GM21423 (cell line): Measurements from ENCODE around the gene HPF1.
A peak's percentile ranks its signal among the peaks of the same experiment; 100 is the strongest.
"Not testable (repeated sequence)": the region's sequence is repeated elsewhere in the genome, so short reads cannot be mapped to it uniquely, and the experiment has no call there.

Experiments
- ATAC-seq: cut with Tn5 transposase; IDR thresholded peaks from one replicate; pipeline ENCODE4 v1.9.1; 2021; ENCODE audit warnings: mild to moderate bottlenecking, moderate library complexity; ENCODE audit not compliant: unreplicated experiment

HPF1 gene

DNA sequence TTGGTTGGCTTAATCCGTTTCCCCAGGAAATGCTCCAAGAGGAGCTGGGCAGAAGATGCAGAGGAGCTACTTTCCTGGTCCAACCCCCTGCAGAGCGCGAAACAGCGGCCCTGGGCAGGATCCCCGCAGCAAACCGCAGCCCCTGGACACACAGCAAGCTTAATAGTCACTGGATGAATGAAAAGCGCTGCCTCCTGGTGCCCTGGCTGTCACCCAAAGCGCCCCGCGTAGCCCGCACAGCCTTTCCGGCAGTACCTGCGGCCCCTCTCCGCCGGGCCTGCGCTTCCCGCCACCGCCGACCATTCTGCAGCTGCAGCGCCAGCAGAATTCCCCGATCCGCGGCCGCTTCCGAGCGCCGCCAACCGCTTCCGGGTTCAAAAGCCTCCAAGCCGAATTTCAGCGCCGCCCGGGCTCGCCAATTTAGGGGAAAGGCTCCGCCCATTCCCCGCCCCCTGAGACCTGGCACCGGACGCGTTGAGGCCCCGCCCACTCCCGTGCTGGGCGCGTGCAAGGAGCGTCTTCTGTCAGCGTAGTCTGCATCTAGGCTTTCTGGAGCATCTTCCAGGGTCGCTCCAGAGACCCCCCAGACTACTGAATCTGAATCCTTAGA lies at the start of gene HPF1:
Gene HPF1 (minus strand): TSS at position 370 of the 610 bp plus-strand sequence. CDS start 67 bp downstream, at position 303.
- peak; percentile 95 for ATAC-seq

DNA sequence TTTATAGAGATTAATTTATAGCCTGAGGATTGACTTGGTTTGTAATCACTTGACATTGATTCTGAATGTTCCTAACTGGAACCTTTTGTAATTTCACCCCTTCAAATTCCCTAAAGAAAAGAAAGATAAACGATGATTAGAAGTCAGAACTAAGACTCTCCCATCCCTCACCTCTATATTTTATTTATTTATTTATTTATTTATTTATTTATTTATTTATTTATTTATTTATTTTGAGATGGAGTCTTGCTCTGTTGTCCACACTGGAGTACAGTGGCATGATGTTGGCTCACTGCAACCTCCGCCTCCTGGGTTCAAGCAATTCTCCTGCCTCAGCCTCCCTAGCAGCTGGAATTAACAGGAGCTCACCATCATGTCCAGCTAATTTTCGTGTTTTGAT lies 49.0 kb upstream of the HPF1 start:
- ATAC-seq: not testable (repeated sequence)

DNA sequence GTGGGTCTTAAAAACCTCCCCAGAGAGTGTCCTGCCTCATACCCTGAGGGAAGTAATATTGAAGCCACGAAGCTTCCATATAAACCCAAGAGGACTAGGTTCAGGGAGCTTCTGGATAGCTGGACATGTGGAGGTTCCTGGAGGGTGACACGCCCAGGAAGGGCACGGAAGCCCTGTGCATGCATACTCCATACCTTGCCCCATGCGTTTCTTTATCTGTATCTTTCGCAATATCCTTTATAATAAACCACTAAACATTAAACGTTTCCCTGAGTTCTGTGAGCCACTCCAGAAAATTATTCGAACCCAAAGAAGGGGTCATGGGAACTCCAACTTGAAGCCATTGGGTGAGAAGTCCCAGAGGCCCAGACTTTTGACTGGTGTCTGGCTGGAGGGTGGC lies 45.7 kb upstream of the HPF1 start:
- ATAC-seq: no peak

DNA sequence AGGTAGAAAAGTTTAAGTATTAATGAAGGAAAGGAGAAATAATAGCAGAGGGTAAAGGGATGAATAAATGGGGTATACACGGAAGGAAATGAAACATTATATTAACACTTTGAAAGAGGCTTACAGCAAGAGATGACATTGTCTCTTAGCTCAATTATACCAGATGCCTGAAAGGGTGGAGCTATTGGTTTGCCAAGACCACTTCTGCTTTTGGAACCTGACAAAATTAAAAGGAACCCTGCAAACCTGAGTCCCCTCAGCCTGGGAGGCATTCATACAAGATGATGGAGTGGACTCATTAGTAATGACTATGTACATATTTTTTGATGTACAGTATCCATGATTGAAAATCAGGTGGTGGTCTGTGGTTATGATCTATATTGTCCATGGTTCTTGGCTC lies 45.1 kb upstream of the HPF1 start:
- no peak for ATAC-seq

DNA sequence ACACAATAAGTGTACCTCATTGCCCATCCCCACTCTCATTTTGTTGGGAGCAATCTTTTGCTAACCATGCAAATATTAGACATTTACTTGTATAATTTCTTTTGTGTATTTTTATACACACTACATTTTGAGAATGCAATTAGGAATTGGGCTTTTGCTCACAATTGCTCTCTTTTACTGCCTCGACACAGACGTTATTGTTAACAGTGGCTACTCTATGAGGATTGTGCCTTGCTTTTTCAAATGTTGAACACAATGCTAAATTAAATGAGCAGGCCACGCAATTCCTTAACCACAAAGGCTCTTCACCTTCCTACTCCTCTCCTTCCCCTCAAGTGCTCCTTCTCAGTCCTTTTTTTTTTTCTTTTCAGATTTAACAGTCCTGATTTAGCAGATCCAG lies 42.8 kb upstream of the HPF1 start:
- no peak for ATAC-seq

DNA sequence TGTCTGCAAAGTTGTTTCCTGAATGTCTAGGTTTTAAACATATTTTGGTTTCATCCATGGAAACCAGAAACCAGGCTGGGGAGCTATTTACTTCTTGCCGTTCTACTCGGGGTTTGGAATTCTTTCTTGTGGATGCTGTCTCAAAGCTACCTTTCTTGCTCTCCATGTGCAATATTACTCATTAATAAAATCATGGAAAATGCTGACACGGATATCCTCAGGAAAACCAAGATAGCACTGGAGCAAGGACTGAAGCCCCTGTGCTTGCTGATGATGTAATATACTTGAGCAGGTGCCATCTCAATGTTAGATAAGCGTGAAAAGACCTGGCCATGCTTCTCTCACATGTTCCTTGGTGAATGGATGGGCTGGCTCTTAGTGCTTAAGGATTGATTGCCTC lies 41.5 kb upstream of the HPF1 start:
- no peak for ATAC-seq

DNA sequence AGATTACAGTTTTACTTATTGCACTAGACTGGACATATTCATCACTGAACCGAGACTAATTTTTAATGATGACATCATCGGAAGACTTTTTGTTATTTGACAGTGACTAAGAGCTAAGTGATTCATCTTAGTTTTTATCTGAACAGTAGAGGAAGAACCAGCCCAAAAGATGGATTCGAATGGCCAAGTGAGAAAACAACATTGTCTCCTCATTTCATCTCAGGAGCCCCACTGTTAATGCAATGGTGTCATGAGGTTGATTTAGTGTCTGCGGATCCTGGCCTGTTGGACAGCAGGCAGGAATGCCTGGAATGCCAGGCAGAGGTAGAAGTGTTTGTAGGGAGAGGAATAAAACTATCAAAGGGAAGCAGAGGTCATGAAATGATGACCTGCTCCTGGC lies 37.8 kb upstream of the HPF1 start:
- no peak for ATAC-seq

DNA sequence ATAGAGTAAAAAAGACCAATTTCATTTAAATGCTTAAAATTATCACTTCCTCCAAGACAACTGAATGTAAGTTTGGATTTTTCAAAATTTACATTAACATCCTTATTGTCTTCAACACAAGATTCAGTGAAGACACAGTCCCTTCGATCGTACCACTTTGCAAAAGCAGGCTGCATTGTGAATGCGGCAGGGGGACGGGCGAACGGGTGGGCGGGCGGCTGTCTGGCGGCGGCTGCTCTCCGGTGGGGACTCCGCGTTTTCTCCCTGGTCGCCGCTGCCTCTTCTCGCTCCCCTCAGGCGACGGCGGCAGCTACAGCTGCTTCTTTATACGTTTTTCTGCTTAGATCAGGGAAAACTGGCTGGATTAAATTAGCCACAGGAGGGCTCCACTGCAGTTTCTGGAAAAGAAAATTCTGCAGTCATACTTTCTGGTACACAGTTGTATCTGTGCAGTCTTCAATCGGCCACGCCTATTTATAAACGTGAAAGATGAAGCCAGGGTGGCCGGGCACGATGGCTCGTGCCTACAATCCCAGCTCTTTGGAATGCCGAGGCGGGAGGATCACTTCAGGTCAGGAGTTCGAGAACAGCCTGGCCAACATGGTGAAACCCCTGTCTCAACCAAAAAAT lies 33.9 kb upstream of the HPF1 start:
- ATAC-seq: no peak

DNA sequence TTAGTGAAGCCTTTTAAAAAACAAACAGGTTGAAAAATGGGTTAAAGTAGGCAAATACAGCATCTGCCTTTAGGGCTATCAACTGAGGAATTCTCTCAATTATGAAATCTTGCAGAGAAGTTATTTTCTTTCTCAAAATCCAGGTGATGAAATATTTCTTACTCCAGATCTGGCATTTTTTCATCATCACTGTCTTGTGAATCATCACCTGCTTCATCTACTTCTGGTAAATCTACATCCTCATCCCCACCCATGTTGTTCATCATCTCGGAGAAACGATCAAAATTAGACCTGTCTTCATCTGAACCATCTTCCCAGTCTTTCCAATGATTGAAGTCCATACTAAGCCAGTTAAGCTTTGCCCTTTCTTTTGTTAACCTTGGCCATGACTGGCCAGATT lies 33.3 kb upstream of the HPF1 start:
- no peak for ATAC-seq

DNA sequence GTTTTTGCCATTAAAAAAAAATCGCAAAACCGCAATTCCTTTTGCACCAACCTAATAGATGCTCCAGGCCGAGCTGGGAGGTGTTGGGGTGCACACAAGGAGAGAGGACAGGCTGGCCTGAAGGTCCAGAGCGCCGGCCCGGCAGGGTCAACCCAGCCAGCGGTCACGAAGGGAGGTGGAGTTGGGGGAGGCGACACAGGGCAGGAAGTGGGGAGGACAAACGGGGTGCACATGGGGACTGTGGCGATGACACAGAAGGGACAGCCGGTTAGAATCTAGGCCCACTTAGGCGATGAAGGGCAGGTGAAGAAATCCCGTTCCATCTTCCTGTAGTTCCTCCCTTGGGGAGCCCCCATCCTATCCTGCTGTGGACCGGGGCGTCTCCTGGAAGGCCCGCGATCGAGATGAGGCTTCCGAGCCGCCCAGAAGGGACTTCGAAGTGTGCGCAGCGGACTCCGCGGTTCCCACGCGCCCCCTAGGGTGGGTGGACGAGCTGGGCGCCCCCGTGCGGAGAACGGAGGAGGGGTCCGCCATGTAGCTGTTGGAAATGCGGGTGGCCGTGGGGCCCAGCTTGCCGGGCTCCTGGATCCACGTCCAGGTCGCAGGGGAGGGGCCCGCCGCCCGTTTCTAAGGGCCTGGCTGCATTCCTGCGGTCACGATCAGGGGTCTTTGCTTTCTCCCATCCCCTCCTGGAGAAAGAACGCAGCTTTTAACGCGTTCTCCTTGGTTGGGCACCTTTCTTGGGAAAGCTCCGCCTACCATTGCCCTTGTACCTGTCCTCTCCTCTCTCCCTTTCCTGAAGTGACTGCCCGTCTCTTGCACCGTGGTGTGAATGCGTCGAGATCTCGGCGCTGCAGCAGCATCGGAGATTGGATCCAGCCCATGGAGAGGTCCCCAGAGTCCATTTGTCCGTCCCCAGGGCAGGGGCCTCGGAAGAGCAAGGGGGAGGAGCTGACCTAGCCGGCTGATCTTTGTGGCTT lies 17.0 kb upstream of the HPF1 start:
- peak; percentile 53 for ATAC-seq

DNA sequence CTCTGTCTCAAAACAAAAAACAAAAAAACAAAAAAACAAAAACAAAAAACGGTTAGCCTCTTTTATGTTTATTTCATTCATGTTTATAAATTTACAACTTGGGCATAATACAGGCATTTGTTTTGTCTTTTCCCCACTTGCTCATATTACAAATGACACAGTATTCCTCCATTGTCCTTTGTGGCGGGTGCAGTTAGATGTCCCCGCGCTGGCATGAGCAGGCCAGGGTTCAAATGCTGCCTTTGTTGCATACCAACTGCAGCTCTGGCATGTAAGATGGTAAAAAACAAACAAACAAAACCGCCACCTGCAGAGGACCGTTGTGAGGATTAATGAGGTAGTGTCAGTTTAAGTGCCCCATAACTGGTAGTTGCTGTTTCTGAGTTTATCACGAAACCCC lies 16.1 kb upstream of the HPF1 start:
- no peak for ATAC-seq

DNA sequence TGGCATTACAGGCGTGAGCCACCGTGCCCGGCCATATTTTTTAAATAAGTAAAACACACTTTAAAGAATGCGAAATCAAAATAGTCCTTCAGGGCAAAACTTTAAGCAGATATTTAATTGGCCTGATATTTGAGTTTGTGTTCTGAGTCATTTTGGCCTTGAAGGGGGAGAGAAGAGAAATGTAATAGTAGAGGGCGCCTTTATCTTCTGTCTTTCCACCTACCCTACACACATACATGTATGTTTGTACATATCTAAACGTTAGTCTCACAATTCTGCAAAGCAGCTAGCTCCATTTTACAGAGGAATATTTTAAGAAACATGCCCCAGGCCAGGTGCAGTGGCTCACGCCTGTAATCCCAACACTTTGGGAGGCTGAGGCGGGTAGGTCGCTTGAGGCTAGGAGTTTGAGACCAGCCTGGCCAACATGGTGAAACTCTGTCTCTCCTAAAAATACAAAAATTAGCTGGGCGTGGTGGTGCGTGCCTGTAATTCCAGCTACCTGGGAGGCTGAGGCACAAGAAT lies 13.9 kb upstream of the HPF1 start:
- not testable (repeated sequence) for ATAC-seq

DNA sequence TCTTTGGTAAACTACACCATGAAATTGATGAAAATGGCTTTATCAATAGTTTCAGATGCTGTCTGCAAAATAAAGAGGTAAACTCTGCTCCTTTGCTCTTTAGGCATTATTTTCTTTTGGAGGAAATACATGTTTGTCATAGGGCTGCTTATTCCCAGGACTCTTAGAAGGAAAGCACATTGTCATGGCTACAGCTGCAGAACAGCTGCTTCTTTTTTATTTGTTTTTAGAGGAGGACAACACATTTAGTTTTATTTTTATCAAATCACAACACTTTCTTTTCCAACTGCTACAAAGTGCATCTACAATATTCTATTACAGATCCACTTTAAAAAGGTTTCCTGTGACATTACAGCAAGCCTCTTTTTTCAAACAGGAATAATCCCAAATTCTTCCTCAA lies 12.7 kb upstream of the HPF1 start:
- ATAC-seq: no peak

DNA sequence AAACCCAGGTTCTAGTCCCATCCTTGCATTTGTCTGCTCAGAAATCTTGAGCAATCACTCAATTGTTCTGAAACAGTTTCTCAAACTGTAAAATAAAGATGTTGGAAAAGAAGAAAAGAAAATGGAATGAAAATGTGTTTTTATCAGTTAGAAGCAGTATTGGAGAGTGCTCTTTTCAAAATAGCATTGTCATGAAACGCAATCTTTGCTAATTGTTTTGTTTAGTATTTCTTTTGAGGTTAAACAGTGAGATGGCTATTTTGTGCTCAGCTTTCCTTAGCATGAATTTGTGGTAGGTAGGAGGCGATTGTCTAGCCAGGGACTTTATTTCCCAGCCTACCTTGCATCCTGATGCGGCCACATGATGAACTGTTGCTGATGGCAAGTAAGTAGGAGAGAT lies 10.6 kb upstream of the HPF1 start:
- no peak for ATAC-seq

DNA sequence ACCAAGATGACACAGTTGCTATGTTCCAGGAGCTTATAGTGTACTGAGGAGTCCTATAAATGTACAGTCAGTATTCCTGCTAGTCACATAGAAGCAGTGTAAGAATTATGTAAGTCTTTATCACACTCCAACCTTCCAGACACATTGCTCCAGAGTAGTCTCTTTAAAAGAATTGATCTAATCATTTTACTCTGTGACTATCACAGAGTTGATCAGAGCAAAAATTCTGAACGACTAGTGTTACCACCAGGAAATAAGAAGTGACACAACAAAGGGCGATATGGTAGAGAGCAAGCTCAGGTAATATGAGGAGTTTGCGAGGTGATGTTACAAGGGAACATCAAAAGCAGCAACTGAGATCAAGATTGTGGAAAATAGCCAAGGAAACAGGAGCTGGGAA lies 9.0 kb upstream of the HPF1 start:
- ATAC-seq: no peak

DNA sequence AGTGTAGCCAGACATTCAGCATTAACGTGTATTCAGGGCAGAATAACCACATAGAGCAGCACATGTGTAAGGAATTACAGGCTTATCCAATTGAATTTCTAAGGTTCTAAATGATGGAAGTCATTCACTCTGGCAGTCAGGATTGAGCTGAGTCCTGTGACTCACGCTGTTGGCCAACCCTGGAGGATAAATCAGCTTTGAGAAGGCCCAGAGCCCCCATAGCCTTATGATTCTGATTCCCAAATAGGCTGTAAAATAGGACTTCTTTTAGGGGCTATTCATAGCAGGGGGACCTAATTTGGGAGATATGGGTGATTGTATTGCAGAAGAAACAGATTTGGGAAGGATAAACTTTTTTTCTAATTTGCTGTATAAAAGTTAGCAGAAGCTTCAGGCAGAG lies 8.1 kb upstream of the HPF1 start:
- ATAC-seq: no peak

DNA sequence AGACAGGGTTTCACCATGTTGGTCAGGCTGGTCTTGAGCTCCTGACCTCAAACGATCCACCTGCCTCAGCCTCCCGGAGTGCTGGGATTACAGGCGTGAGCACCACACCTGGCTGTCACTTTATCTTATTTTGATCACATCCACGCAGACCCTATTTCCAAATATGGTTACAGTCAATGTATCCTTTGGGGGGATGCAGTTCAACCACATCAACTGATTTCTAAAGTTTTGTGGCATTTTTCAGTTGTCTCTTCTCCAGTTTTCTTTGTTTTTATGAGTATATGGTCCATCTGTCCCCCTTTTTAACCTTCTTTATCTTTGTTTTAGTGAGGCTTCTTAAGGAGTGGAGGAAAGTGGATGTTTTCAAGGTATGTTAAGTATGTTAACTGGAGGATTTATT lies 4.1 kb upstream of the HPF1 start:
- no peak for ATAC-seq

DNA sequence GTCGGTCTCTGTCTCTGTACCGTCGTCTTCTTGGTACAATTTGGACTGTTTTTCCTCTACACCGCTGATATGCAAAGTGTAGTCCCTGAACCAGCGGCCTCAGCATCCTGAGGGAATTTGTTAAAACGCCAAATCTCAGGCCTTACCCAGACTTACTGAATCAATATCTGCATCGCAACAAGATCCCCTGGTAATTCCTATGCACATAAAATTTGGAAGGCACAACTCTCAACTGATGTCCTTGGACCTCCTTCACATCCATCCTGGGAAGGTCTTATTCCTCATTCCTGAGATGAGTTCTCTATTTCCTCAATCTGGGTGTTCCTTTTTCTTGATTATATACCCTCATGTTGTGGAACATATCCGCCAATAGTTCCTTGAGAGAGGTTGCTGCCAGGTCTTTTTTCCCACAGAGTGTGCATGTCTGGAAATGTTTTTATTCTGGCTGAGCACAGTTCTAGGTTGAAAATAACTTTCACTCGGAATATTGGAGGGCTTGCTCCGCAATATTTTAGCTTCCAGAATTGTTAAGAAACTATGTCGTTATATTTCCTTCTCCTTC lies 738 bp upstream of the HPF1 start:
- ATAC-seq: no peak

DNA sequence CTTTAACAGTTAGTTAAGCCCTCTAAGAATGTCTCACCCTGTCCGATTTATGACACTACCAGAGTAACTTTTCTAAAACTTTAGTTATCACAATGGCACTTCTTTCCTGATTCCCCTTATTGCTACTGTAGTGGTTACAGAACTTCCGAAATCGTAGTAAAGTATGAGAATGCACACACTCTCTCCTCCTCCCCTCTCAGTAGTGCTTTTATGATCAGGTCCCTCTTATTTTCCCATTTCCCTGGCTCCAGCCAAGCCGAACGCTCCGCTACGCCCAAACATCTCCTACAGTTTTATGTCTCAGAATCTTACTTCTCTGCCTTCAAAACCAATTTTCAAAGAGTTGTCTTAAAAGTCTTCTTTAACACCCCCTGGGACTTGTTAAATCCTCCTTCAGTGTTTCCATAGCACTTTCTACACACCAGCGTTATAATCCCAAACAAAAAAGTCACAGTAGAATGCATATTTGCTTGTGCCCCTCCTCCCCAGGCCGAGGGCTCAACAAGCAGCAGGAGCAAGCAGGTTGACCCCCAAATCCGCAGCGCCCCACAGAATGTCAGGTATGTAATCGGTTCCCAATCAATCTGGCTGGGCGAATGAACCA lies 671 bp downstream of the HPF1 start:
- ATAC-seq: peak; percentile 26

DNA sequence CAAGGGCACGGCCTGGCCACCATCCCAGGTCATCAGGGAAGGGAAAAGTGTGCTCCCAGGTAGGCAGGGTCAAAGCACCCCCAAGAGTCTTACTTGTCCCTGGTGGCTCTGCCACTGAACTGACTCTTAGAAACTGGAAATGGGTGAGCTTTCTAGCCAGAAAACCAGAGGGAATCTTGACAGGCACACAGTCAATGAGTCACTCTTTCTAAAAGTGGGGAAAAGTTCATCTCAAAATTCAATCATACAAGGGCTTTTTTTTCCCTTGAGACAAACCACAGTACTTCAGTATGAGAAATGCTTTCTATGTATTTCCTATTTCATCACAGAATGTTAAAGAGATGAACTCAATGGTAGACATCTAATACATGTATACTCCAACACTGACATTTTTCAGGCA lies 12.5 kb downstream of the HPF1 start:
- no peak for ATAC-seq

DNA sequence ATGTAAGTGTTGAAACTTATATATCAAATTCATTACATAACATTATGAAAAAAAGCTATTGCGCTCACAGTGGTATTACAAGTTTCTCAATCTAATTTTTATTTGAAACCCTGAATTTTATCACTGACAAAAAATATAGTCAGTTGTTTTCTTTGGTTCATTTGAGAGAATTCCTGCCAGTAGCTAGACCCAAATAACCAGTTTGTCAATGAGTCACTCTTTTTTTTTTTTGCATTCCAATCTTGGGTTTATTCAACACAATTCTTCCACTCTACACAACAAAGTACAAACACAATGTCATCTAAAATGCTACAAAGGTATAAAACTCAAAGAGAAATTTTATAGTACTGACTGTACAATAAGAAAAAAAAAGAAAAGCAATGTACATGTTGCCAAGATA lies 13.1 kb downstream of the HPF1 start:
- no peak for ATAC-seq
